Activated CD4-positive, CD25-positive, alpha-beta regulatory T cell treated with anti-CD3 and anti-CD28 coated beads, Interleukin-2, amount 50 U/mL, for 16 hours (primary cell): ENCODE measurements around the gene PRND.
"Not testable (repeated sequence)": the region's sequence is repeated elsewhere in the genome, so short reads cannot be mapped to it uniquely, and the experiment has no call there.

Experiments
- DNase-seq: peaks from one replicate; pipeline ENCODE4 v3.0.0-alpha.2; 2020; ENCODE audit warnings: low read depth, low spot score

Gene PRND

GRCh38 chr20:4737857-4738627 is 16.3 kb downstream of the PRND start:
- DNase-seq = no peak

GRCh38 chr20:4740774-4741431 is 19.2 kb downstream of the PRND start:
- peak; percentile 44 for DNase-seq

GRCh38 chr20:4748847-4749246 is 27.1 kb downstream of the PRND start:
- DNase-seq = no peak

- DNase-seq = no peak
Measured at GRCh38 chr20:4749326-4749725, 27.6 kb downstream of the PRND start.

- no peak for DNase-seq
Measured at GRCh38 chr20:4750381-4750780, 28.7 kb downstream of the PRND start.

GRCh38 chr20:4759100-4759884 is 37.6 kb downstream of the PRND start:
- peak; percentile 23 for DNase-seq

- no peak for DNase-seq
Measured at GRCh38 chr20:4763261-4763660, 41.6 kb downstream of the PRND start.

- no peak for DNase-seq
Measured at GRCh38 chr20:4763723-4764510, 42.2 kb downstream of the PRND start.

- no peak for DNase-seq
Measured at GRCh38 chr20:4764805-4765204, 43.1 kb downstream of the PRND start.

GRCh38 chr20:4765681-4766080 is 44.0 kb downstream of the PRND start:
- DNase-seq = no peak

- no peak for DNase-seq
Measured at GRCh38 chr20:4766631-4767030, 44.9 kb downstream of the PRND start.

GRCh38 chr20:4767084-4767483 is 45.4 kb downstream of the PRND start:
- DNase-seq = no peak

GRCh38 chr20:4769328-4769727 is 47.6 kb downstream of the PRND start:
- DNase-seq = no peak

- DNase-seq = no peak
Measured at GRCh38 chr20:4770026-4770425, 48.3 kb downstream of the PRND start.

- no peak for DNase-seq
Measured at GRCh38 chr20:4771004-4771403, 49.3 kb downstream of the PRND start.

- no peak for DNase-seq
Measured at GRCh38 chr20:4772132-4772531, 50.4 kb downstream of the PRND start.

- not testable (repeated sequence) for DNase-seq
Measured at GRCh38 chr20:4773014-4773413, 51.3 kb downstream of the PRND start.

GRCh38 chr20:4773736-4774135 is 52.0 kb downstream of the PRND start:
- no peak for DNase-seq

- no peak for DNase-seq
Measured at GRCh38 chr20:4774207-4774606, 52.5 kb downstream of the PRND start.

- no peak for DNase-seq
Measured at GRCh38 chr20:4775322-4776078, 53.8 kb downstream of the PRND start.

- no peak for DNase-seq
Measured at GRCh38 chr20:4776079-4776630, 54.4 kb downstream of the PRND start.
